Right kidney (tissue), 9 donors: ENCODE results near the gene SHROOM4.
A peak's percentile ranks its signal among the peaks of the same experiment; 100 is the strongest.

Experiments used
- DNase-seq: peaks from one replicate; pipeline ENCODE4 v3.0.0-alpha.2; 2016
- long read RNA-seq, 8 donors: transcript quantifications; one replicate each; lab custom pipeline, GENCODE V29; 2026

The SHROOM4 gene
- long read RNA-seq, donor 1, result 0 reads
- long read RNA-seq, donor 2, result 0 reads
- long read RNA-seq, donor 3, result 0 reads
- long read RNA-seq, donor 4, result 0 reads
- long read RNA-seq, donor 5, result 0 reads
- long read RNA-seq, donor 6, partial matches to known transcripts, result 5 of 5 reads
- long read RNA-seq, donor 6, other reads (novel, unspliced or antisense), result 0 of 5 reads
- long read RNA-seq, donor 7, partial matches to known transcripts, result 18 of 18 reads
- long read RNA-seq, donor 7, other reads (novel, unspliced or antisense), result 0 of 18 reads
- long read RNA-seq, donor 8, partial matches to known transcripts, result 6 of 6 reads
- long read RNA-seq, donor 8, other reads (novel, unspliced or antisense), result 0 of 6 reads

GRCh38 chrX:50813843-50814661 lies at the start of gene SHROOM4:
Gene SHROOM4, minus strand, starts transcription at chrX:50814194. Its CDS starts 176 bp downstream, at chrX:50814018.
- peak; percentile 80 for DNase-seq

- DNase-seq, result no peak
Observed at GRCh38 chrX:50863471-50863870, 49.5 kb upstream of the SHROOM4 start.

GRCh38 chrX:50860518-50860917 lies 46.5 kb upstream of the SHROOM4 start:
- DNase-seq, result no peak

GRCh38 chrX:50858548-50858947 lies 44.6 kb upstream of the SHROOM4 start:
- no peak for DNase-seq

- DNase-seq, result no peak
Observed at GRCh38 chrX:50853399-50853798, 39.4 kb upstream of the SHROOM4 start.

- no peak for DNase-seq
Observed at GRCh38 chrX:50852524-50852923, 38.5 kb upstream of the SHROOM4 start.

GRCh38 chrX:50842221-50842620 lies 28.2 kb upstream of the SHROOM4 start:
- DNase-seq, result no peak

- no peak for DNase-seq
Observed at GRCh38 chrX:50839730-50840129, 25.7 kb upstream of the SHROOM4 start.

GRCh38 chrX:50838820-50839600 lies 25.0 kb upstream of the SHROOM4 start:
- DNase-seq, result no peak

- no peak for DNase-seq
Observed at GRCh38 chrX:50827996-50828395, 14.0 kb upstream of the SHROOM4 start.

- DNase-seq, result no peak
Observed at GRCh38 chrX:50825825-50826224, 11.8 kb upstream of the SHROOM4 start.

GRCh38 chrX:50818986-50819385 lies 5.0 kb upstream of the SHROOM4 start:
- DNase-seq, result no peak

GRCh38 chrX:50815120-50815519 lies 1.1 kb upstream of the SHROOM4 start:
- no peak for DNase-seq

- no peak for DNase-seq
Observed at GRCh38 chrX:50814701-50815100, 707 bp upstream of the SHROOM4 start.

GRCh38 chrX:50812995-50813842 lies 775 bp downstream of the SHROOM4 start:
- peak; percentile 76 for DNase-seq

GRCh38 chrX:50805276-50805675 lies 8.7 kb downstream of the SHROOM4 start:
- peak; percentile 29 for DNase-seq

- no peak for DNase-seq
Observed at GRCh38 chrX:50801135-50801534, 12.9 kb downstream of the SHROOM4 start.

- no peak for DNase-seq
Observed at GRCh38 chrX:50799531-50799961, 14.4 kb downstream of the SHROOM4 start.

- DNase-seq, result no peak
Observed at GRCh38 chrX:50798783-50799182, 15.2 kb downstream of the SHROOM4 start.

GRCh38 chrX:50787099-50787498 lies 26.9 kb downstream of the SHROOM4 start:
- DNase-seq, result no peak

GRCh38 chrX:50780144-50780543 lies 33.9 kb downstream of the SHROOM4 start:
- no peak for DNase-seq

- DNase-seq, result no peak
Observed at GRCh38 chrX:50779694-50780093, 34.3 kb downstream of the SHROOM4 start.
